GM12878 (cell line): ENCODE data around the gene ZNF407. TPM values are rescaled to one million over a fixed set of nuclear protein-coding genes. Genes with fewer than 3 reads are reported as not detected.

ENCODE experiments used
- ATAC-seq: fragments of 200-7000 bp; cut with Tn5 transposase; 3 replicates; pipeline ENCODE4 v1.9.1; 2020; ENCODE audit warnings: mild to moderate bottlenecking, moderate library complexity
- BruUV-seq: library from RNA; stranded (reverse); fragments of 400-500 nt; replicated peaks from 2 replicates; lab custom pipeline; 2021; lab: Mats Ljungman, UMichigan
- CTCF ChIA-PET: fragments of 300-600 bp; sonication (Branson Sonifier 250); formaldehyde crosslinking; extraction: SDS; loops from one replicate; lab custom pipeline; 2021; ENCODE audit warnings: inconsistent platforms; lab: Yijun Ruan, JAX
- POLR2A ChIA-PET: fragments of 350-600 bp; formaldehyde crosslinking; extraction: SDS; loops from one replicate; lab custom pipeline; 2021; ENCODE audit warnings: inconsistent platforms; lab: Charles Lee
- RAD21 ChIA-PET: fragments of 300-600 bp; sonication (Branson Sonifier 250); formaldehyde crosslinking; loops from one replicate; lab custom pipeline; 2023; ENCODE audit warnings: antibody characterized with exemption; ENCODE audit not compliant: unreplicated experiment; lab: Charles Lee
- SMC1A ChIA-PET: fragments of 300-600 bp; sonication (Branson Sonifier 250); formaldehyde crosslinking; loops from one replicate; lab custom pipeline; 2023; ENCODE audit not compliant: unreplicated experiment, uncharacterized antibody; lab: Charles Lee
- DNase-seq: peaks from one replicate; pipeline ENCODE4 v3.0.0-alpha.2; 2011; ENCODE audit warnings: low read depth, low spot score
- FAIRE-seq: peaks from 3 replicates; lab custom pipeline; 2011; peaks lifted over from hg19 to GRCh38; lab: Jason Lieb, UNC
- H2AFZ ChIP-seq: 2 replicates; pipeline ENCODE4 v1.6.0; 2011; ENCODE audit warnings: low read depth, low read length, control low read depth; ENCODE audit not compliant: control insufficient read depth
- H3K27ac ChIP-seq: 2 replicates; pipeline ENCODE4 v1.5.1; 2011; ENCODE audit warnings: control low read depth; ENCODE audit not compliant: control insufficient read depth, insufficient read depth
- H3K27me3 ChIP-seq, 2 experiments: replicated peaks in 1 of 2; 2 replicates each; pipeline versions ENCODE4 v1.6.0 to v1.6.1; 2011; ENCODE audit warnings: low read length in 1 of 2; ENCODE audit not compliant: control insufficient read depth in 2 of 2, insufficient read depth in 2 of 2
- H3K36me3 ChIP-seq, 2 experiments: 2 replicates each; pipeline ENCODE4 v1.5.1; 2011; ENCODE audit warnings: low read length in 1 of 2; ENCODE audit not compliant: control insufficient read depth in 2 of 2, insufficient read depth in 2 of 2
- H3K4me1 ChIP-seq: 2 replicates; pipeline ENCODE4 v1.6.1; 2011; ENCODE audit warnings: mild to moderate bottlenecking, low read length, moderate library complexity, mixed read lengths; ENCODE audit not compliant: control insufficient read depth, insufficient read depth
- H3K4me2 ChIP-seq: 2 replicates; pipeline ENCODE4 v1.6.0; 2011; ENCODE audit warnings: control low read depth; ENCODE audit not compliant: control insufficient read depth, insufficient read depth
- H3K4me3 ChIP-seq: fragments of 200-600 bp; sonication (generic); 2 replicates; pipeline ENCODE4 v1.5.1; 2016
- H3K79me2 ChIP-seq: 2 replicates; pipeline ENCODE4 v1.6.0; 2011; ENCODE audit warnings: low read length; ENCODE audit not compliant: control insufficient read depth, insufficient read depth
- H3K9ac ChIP-seq: 2 replicates; pipeline ENCODE4 v1.8.0; 2011; ENCODE audit warnings: low read length, control low read depth, mixed read lengths; ENCODE audit not compliant: control insufficient read depth, insufficient read depth
- H3K9me3 ChIP-seq: replicated peaks from 3 replicates; pipeline ENCODE4 v1.5.1; 2011; ENCODE audit warnings: mild to moderate bottlenecking, low read length; ENCODE audit not compliant: control insufficient read depth, insufficient read depth
- H4K20me1 ChIP-seq: 2 replicates; pipeline ENCODE4 v1.6.0; 2011; ENCODE audit not compliant: control insufficient read depth, insufficient read depth
- ASH2L ChIP-seq: fragments of 300-600, 200-600 bp; sonication (generic); IDR thresholded peaks from 2 replicates; pipeline ENCODE4 v1.6.1; 2017; ENCODE audit warnings: low read depth, mild to moderate bottlenecking, borderline replicate concordance
- ATF7 ChIP-seq: fragments of 450-650 bp; IDR thresholded peaks from 2 replicates; pipeline ENCODE4 v1.6.1; 2016; ENCODE audit warnings: low read depth, mild to moderate bottlenecking
- CBFB ChIP-seq: IDR thresholded peaks from 2 replicates; pipeline ENCODE4 v1.6.1; 2016; ENCODE audit warnings: antibody characterized with exemption, low read depth
- JUNB ChIP-seq: IDR thresholded peaks from 2 replicates; pipeline ENCODE4 v1.6.1; 2016; ENCODE audit warnings: antibody characterized with exemption, mild to moderate bottlenecking
- KDM1A ChIP-seq: fragments of 200-600 bp; sonication (generic); IDR thresholded peaks from 2 replicates; pipeline ENCODE4 v1.6.1; 2016; ENCODE audit warnings: borderline replicate concordance
- NFIC ChIP-seq: IDR thresholded peaks from 2 replicates; pipeline ENCODE4 v1.6.1; 2012; ENCODE audit warnings: low read depth, mild to moderate bottlenecking, inconsistent platforms, low read length, moderate library complexity
- NR2C1 ChIP-seq: fragments of 450-650 bp; IDR thresholded peaks from 2 replicates; pipeline ENCODE4 v1.6.1; 2017; ENCODE audit warnings: antibody characterized with exemption, mild to moderate bottlenecking, moderate library complexity
- RBBP5 ChIP-seq: fragments of 200-600 bp; sonication (generic); conservative IDR thresholded peaks from 2 replicates; pipeline ENCODE4 v1.6.1; 2016
- RFX5 ChIP-seq: IDR thresholded peaks from 2 replicates; pipeline ENCODE4 v1.6.1; 2011; ENCODE audit warnings: low read depth, low read length, improper control_type of control experiment
- YY1 ChIP-seq: IDR thresholded peaks from 2 replicates; pipeline ENCODE4 v1.6.1; 2011; ENCODE audit warnings: low read depth, mild to moderate bottlenecking, low read length
- WGBS: methylation state at CpG from one replicate; pipeline ENCODE4 v1.1.6; 2016; ENCODE audit warnings: low lambda C conversion rate; ENCODE audit not compliant: insufficient replicate concordance, insufficient coverage; ENCODE audit errors: missing lambda C conversion rate; 5-methylcytosine and 5-hydroxymethylcytosine counted together
- in situ Hi-C: fragments of 300-500 bp; cut with MboI; formaldehyde crosslinking; loops from 9 replicates; pipeline ENCODE4 v1.14.3; 2018; ENCODE audit warnings: mixed read lengths
- intact Hi-C: fragments of 100-400 bp; cut with micrococcal nuclease; formaldehyde crosslinking; loops from one replicate; pipeline ENCODE4 v1.14.2; 2022; ENCODE audit not compliant: unreplicated experiment
- polyA plus RNA-seq, 11 experiments: library from polyadenylated mRNA; depleted of rRNA in 4 of 11; unstranded in 6 of 11; stranded (reverse) in 5 of 11; fragments of >200 nt; fragmentation: Nextera tagmentation in 4 of 11; fragmentation: Illumina TruSeq in 1 of 11; extraction: Ambion mirVana in 4 of 11; extraction: Trizol in 1 of 11; gene quantifications; 1 replicate in 1 of 11; 2 replicates in 10 of 11; pipeline versions ENCODE4 v1.2.1 to v1.2.3, GENCODE V29; 2011 to 2016; ENCODE audit warnings: inconsistent platforms in 2 of 11, missing spikeins in 2 of 11, low read depth in 1 of 11
- total RNA-seq, 4 experiments: library from RNA; depleted of rRNA in 3 of 4; stranded (reverse); fragments of >200 nt in 3 of 4; fragmentation: Illumina TruSeq in 1 of 4; extraction: Trizol in 1 of 4; gene quantifications; 2 replicates each; pipeline versions ENCODE4 v1.2.1 to v1.2.3, GENCODE V29; 2013 to 2021
- TF ChIP-seq, protein P1 (sequence below): IDR thresholded peaks from 2 replicates; pipeline ENCODE4 v1.6.1; 2011; ENCODE audit warnings: borderline replicate concordance, low read depth, mild to moderate bottlenecking, moderate library complexity, low read length; ENCODE audit not compliant: insufficient read depth, poor library complexity, severe bottlenecking
- TF ChIP-seq, protein P2 (sequence below): fragments of 450-650 bp; IDR thresholded peaks from 2 replicates; pipeline ENCODE4 v1.6.1; 2017; ENCODE audit warnings: antibody characterized with exemption, mild to moderate bottlenecking, moderate library complexity
- TF ChIP-seq, protein P3 (sequence below): fragments of 450-650 bp; formaldehyde crosslinking; IDR thresholded peaks from 2 replicates; pipeline ENCODE4 v1.4.0; 2022; ENCODE audit warnings: mild to moderate bottlenecking, moderate library complexity
- TF ChIP-seq, protein P4 (sequence below), 3 experiments: IDR thresholded peaks in 2 of 3; conservative IDR thresholded peaks in 1 of 3; 2 replicates each; pipeline ENCODE4 v1.5.1; 2011; ENCODE audit warnings: low read depth in 3 of 3, low read length in 3 of 3, mild to moderate bottlenecking in 3 of 3, control low read depth in 2 of 3, moderate library complexity in 2 of 3, inconsistent platforms in 1 of 3, mixed read lengths in 1 of 3; ENCODE audit not compliant: control insufficient read depth in 2 of 3, insufficient read depth in 1 of 3; ENCODE audit errors: extremely low read depth in 1 of 3

Gene ZNF407
- total and polyA plus RNA-seq, 10 of the 15 experiments (the other 5 are each of a cell fraction or from before 2014, with no cell fraction given) = 0.69 to 11.6 (median 5.3) TPM

DNA sequence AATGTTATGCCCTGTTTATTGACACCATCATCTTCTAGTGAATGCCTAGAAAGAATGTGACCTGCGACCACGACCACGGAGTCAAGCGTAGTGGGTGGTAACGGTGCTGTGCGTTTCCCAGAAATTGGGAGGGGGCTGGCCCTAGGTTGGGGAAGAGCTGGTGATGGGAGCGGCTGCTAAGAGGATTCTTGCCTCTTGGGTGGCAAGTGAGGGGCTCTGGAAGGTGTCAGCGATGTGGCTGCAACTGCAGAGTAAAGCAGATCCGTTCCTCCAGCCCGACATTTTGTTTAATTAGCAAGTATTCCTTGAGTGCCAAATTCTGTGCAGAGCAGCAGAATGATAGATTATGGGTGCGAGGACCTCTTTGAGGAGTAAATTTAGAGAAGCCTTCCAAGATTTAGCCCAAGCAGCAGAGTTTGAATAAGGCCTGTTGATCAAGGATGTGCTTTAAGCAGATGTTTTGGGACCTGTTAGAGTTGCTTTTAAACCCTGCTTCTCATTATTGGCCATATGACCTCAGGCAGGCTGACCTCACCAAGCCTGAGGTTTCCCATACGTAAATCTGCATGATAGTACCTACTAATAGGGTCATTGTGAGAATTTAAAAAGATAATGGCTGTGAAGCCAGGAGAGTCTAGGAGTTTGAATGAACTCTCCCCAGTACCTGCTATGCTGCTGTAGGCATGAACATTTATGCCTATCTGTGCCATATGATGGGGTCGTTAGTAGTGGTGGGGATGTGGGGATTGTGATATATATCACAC lies 323.6 kb downstream of the ZNF407 start:
- ChIA-PET SMC1A (no interaction called here), RAD21 (no interaction called here), POLR2A (no interaction called here), CTCF (no interaction called here)
- Histone ChIP-seq H3K9me3 (no peaks in the 10 kb centered on the region), H3K9ac (no peak overlapping the region), H3K4me2 (no peak overlapping the region), H3K4me3 (no peak overlapping the region), H3K27me3 (no peaks in the 10 kb centered on the region), H3K27ac (no peak overlapping the region), H3K79me2 (no peaks in the 10 kb centered on the region), H3K4me1 (no peaks in the 10 kb centered on the region; the same call in 1 of the 2 replicates), H2AFZ (no peak overlapping the region), H3K36me3 (peaks cover 0 to 4% of the 10 kb centered on the region in 2 experiments; a peak in 1 of 4 replicates), H4K20me1 (no peaks in the 10 kb centered on the region)
- no peak for DNase-seq
- no peak for FAIRE-seq
- BruUV-seq = no TSS peak
- 98% methylated on average over 13 of the region's 13 CpGs for WGBS
- intact Hi-C loops = no loop called here
- ATAC-seq = no peak
- in situ Hi-C loops = no loop called here
- TF ChIP-seq NFIC = no peak
- TF ChIP-seq ASH2L = no peak
- TF ChIP-seq NR2C1 = no peak
- no peak for TF ChIP-seq YY1
- TF ChIP-seq KDM1A = no peak
- no peak for TF ChIP-seq RBBP5
- TF ChIP-seq, protein P1, sequence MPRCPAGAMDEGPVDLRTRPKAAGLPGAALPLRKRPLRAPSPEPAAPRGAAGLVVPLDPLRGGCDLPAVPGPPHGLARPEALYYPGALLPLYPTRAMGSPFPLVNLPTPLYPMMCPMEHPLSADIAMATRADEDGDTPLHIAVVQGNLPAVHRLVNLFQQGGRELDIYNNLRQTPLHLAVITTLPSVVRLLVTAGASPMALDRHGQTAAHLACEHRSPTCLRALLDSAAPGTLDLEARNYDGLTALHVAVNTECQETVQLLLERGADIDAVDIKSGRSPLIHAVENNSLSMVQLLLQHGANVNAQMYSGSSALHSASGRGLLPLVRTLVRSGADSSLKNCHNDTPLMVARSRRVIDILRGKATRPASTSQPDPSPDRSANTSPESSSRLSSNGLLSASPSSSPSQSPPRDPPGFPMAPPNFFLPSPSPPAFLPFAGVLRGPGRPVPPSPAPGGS = no peak
- TF ChIP-seq, protein P2, sequence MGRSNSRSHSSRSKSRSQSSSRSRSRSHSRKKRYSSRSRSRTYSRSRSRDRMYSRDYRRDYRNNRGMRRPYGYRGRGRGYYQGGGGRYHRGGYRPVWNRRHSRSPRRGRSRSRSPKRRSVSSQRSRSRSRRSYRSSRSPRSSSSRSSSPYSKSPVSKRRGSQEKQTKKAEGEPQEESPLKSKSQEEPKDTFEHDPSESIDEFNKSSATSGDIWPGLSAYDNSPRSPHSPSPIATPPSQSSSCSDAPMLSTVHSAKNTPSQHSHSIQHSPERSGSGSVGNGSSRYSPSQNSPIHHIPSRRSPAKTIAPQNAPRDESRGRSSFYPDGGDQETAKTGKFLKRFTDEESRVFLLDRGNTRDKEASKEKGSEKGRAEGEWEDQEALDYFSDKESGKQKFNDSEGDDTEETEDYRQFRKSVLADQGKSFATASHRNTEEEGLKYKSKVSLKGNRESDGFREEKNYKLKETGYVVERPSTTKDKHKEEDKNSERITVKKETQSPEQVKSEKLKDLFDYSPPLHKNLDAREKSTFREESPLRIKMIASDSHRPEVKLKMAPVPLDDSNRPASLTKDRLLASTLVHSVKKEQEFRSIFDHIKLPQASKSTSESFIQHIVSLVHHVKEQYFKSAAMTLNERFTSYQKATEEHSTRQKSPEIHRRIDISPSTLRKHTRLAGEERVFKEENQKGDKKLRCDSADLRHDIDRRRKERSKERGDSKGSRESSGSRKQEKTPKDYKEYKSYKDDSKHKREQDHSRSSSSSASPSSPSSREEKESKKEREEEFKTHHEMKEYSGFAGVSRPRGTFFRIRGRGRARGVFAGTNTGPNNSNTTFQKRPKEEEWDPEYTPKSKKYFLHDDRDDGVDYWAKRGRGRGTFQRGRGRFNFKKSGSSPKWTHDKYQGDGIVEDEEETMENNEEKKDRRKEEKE = no peak
- TF ChIP-seq ATF7 = no peak
- no peak for TF ChIP-seq CBFB
- no peak for TF ChIP-seq JUNB
- TF ChIP-seq RFX5 = no peak
- TF ChIP-seq, protein P3, sequence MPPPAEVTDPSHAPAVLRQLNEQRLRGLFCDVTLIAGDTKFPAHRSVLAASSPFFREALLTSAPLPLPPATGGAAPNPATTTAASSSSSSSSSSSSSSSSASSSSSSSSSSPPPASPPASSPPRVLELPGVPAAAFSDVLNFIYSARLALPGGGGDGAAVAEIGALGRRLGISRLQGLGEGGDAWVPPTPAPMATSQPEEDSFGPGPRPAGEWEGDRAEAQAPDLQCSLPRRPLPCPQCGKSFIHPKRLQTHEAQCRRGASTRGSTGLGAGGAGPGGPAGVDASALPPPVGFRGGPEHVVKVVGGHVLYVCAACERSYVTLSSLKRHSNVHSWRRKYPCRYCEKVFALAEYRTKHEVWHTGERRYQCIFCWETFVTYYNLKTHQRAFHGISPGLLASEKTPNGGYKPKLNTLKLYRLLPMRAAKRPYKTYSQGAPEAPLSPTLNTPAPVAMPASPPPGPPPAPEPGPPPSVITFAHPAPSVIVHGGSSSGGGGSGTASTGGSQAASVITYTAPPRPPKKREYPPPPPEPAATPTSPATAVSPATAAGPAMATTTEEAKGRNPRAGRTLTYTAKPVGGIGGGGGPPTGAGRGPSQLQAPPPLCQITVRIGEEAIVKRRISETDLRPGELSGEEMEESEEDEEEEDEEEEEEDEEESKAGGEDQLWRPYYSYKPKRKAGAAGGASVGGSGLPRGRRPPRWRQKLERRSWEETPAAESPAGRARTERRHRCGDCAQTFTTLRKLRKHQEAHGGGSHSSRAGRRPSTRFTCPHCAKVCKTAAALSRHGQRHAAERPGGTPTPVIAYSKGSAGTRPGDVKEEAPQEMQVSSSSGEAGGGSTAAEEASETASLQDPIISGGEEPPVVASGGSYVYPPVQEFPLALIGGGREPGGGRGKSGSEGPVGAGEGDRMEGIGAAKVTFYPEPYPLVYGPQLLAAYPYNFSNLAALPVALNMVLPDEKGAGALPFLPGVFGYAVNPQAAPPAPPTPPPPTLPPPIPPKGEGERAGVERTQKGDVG = no peak
- TF ChIP-seq, protein P4, sequence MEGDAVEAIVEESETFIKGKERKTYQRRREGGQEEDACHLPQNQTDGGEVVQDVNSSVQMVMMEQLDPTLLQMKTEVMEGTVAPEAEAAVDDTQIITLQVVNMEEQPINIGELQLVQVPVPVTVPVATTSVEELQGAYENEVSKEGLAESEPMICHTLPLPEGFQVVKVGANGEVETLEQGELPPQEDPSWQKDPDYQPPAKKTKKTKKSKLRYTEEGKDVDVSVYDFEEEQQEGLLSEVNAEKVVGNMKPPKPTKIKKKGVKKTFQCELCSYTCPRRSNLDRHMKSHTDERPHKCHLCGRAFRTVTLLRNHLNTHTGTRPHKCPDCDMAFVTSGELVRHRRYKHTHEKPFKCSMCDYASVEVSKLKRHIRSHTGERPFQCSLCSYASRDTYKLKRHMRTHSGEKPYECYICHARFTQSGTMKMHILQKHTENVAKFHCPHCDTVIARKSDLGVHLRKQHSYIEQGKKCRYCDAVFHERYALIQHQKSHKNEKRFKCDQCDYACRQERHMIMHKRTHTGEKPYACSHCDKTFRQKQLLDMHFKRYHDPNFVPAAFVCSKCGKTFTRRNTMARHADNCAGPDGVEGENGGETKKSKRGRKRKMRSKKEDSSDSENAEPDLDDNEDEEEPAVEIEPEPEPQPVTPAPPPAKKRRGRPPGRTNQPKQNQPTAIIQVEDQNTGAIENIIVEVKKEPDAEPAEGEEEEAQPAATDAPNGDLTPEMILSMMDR (IDR thresholded peaks at IDR 0.05 in 2 of 3, conservative IDR thresholded peaks at IDR 0.05 in 1 of 3; ENCODE audit: control insufficient read depth in 2 of 3, extremely low read depth in 1 of 3, insufficient read depth in 1 of 3, low read depth in 3 of 3, low read length in 3 of 3) = no peak
